ENCODE measurements around the gene PLOD2. TPM values are rescaled to one million over a fixed set of nuclear protein-coding genes. Genes with fewer than 3 reads are reported as not detected.

Gene PLOD2
- total RNA-seq, 1 donor from 2014 or later, result 117 TPM

- peaks cover 51% of the 10 kb centered on the region for H3K4me1 Mint-ChIP-seq (ENCODE audit: low read depth, unreplicated experiment)
- peak; percentile 99 for FAIRE-seq
- H3K9ac ChIP-seq (ENCODE audit: low read length), result no peak overlapping the region
These were observed 29.2 kb downstream of the PLOD2 start for GRCh38 chr3:146131616-146132410.

GRCh38 chr3:146130881-146131371 lies 30.1 kb downstream of the PLOD2 start:
- Histone ChIP-seq H3K4me1 (ENCODE audit: insufficient read depth, low read length) (peaks cover 20% of the 10 kb centered on the region), H2AFZ (ENCODE audit: low read depth, low read length) (no peak overlapping the region), H3K9me3 (ENCODE audit: insufficient read depth, low read depth, low read length) (no peaks in the 10 kb centered on the region), H3K4me3 (ENCODE audit: insufficient read depth, low read depth, low read length) (no peak overlapping the region), H3K36me3 (ENCODE audit: insufficient read depth, low read length) (no peaks in the 10 kb centered on the region), H3K9ac (ENCODE audit: low read length) (no peak overlapping the region), H3K27ac (ENCODE audit: low read depth, low read length) (peak overlapping the region; percentile 61), H3K4me2 (ENCODE audit: low read length) (peak overlapping the region; percentile 52), H3K79me2 (ENCODE audit: insufficient read depth, low read length) (peaks cover 81% of the 10 kb centered on the region), H3K27me3 (ENCODE audit: insufficient read depth, low read length) (no peaks in the 10 kb centered on the region), H4K20me1 (ENCODE audit: insufficient read depth, low read length) (peaks cover 34% of the 10 kb centered on the region)
- H3K4me3 Mint-ChIP-seq (ENCODE audit: unreplicated experiment), result peak overlapping the region; percentile 6
- H3K9me3 Mint-ChIP-seq (ENCODE audit: unreplicated experiment), result peaks cover 4% of the 10 kb centered on the region
- TF ChIP-seq CTCF (IDR thresholded peaks at IDR 0.05; ENCODE audit: insufficient read depth, low read depth, low read length), result no peak
- TF ChIP-seq EZH2 (IDR thresholded peaks at IDR 0.05; ENCODE audit: insufficient read depth, low read length), result no peak
- FAIRE-seq (peak; percentile 20), DNase-seq (ENCODE audit: low read depth) (peak; percentile 89)
- peaks cover 7% of the 10 kb centered on the region for H3K36me3 Mint-ChIP-seq (ENCODE audit: low read depth, unreplicated experiment)
- peak overlapping the region; percentile 67 for H3K27ac Mint-ChIP-seq (ENCODE audit: unreplicated experiment)
- H3K27me3 Mint-ChIP-seq (ENCODE audit: low read depth, unreplicated experiment), result no peaks in the 10 kb centered on the region
- H3K4me1 Mint-ChIP-seq (ENCODE audit: low read depth, unreplicated experiment), result peaks cover 54% of the 10 kb centered on the region

More at GRCh38 chr3:146131616-146132410, 29.2 kb downstream of the PLOD2 start:
- Mint-ChIP-seq H3K4me3 (ENCODE audit: unreplicated experiment) (no peak overlapping the region), H3K36me3 (ENCODE audit: low read depth, unreplicated experiment) (peaks cover 4% of the 10 kb centered on the region), H3K27ac (ENCODE audit: unreplicated experiment) (peak overlapping the region; percentile 67), H3K9me3 (ENCODE audit: unreplicated experiment) (peaks cover 1% of the 10 kb centered on the region), H3K27me3 (ENCODE audit: low read depth, unreplicated experiment) (no peaks in the 10 kb centered on the region)
- peaks cover 84% of the 10 kb centered on the region for H3K79me2 ChIP-seq (ENCODE audit: insufficient read depth, low read length)
- H3K27ac ChIP-seq (ENCODE audit: low read depth, low read length), result peak overlapping the region; percentile 61
- peak overlapping the region; percentile 52 for H3K4me2 ChIP-seq (ENCODE audit: low read length)
- peak; percentile 97 for DNase-seq (ENCODE audit: low read depth)
- H3K27me3 ChIP-seq (ENCODE audit: insufficient read depth, low read length), result no peaks in the 10 kb centered on the region
- peaks cover 20% of the 10 kb centered on the region for H3K4me1 ChIP-seq (ENCODE audit: insufficient read depth, low read length)
- no peaks in the 10 kb centered on the region for H3K9me3 ChIP-seq (ENCODE audit: insufficient read depth, low read depth, low read length)
- TF ChIP-seq EZH2 (IDR thresholded peaks at IDR 0.05; ENCODE audit: insufficient read depth, low read length) (no peak), CTCF (IDR thresholded peaks at IDR 0.05; ENCODE audit: insufficient read depth, low read depth, low read length) (no peak)
- H2AFZ ChIP-seq (ENCODE audit: low read depth, low read length), result no peak overlapping the region
- H4K20me1 ChIP-seq (ENCODE audit: insufficient read depth, low read length), result peaks cover 34% of the 10 kb centered on the region
- H3K4me3 ChIP-seq (ENCODE audit: insufficient read depth, low read depth, low read length), result no peak overlapping the region
- H3K36me3 ChIP-seq (ENCODE audit: insufficient read depth, low read length), result no peaks in the 10 kb centered on the region

GRCh38 chr3:146129750-146130149 lies 31.2 kb downstream of the PLOD2 start:
- no peaks in the 10 kb centered on the region for H3K36me3 ChIP-seq (ENCODE audit: insufficient read depth, low read length)
- H4K20me1 ChIP-seq (ENCODE audit: insufficient read depth, low read length), result peaks cover 31% of the 10 kb centered on the region
- no peak overlapping the region for H3K9ac ChIP-seq (ENCODE audit: low read length)
- DNase-seq (ENCODE audit: low read depth) (no peak), FAIRE-seq (peak; percentile 37)
- H3K27ac Mint-ChIP-seq (ENCODE audit: unreplicated experiment), result peak overlapping the region; percentile 51
- no peak overlapping the region for H2AFZ ChIP-seq (ENCODE audit: low read depth, low read length)
- no peaks in the 10 kb centered on the region for H3K27me3 ChIP-seq (ENCODE audit: insufficient read depth, low read length)
- peaks cover 27% of the 10 kb centered on the region for H3K4me1 ChIP-seq (ENCODE audit: insufficient read depth, low read length)
- no peak overlapping the region for H3K4me2 ChIP-seq (ENCODE audit: low read length)
- peaks cover 79% of the 10 kb centered on the region for H3K79me2 ChIP-seq (ENCODE audit: insufficient read depth, low read length)
- no peaks in the 10 kb centered on the region for H3K27me3 Mint-ChIP-seq (ENCODE audit: low read depth, unreplicated experiment)
- H3K4me3 ChIP-seq (ENCODE audit: insufficient read depth, low read depth, low read length), result no peak overlapping the region
- peaks cover 7% of the 10 kb centered on the region for H3K36me3 Mint-ChIP-seq (ENCODE audit: low read depth, unreplicated experiment)
- TF ChIP-seq CTCF (IDR thresholded peaks at IDR 0.05; ENCODE audit: insufficient read depth, low read depth, low read length) (no peak), EZH2 (IDR thresholded peaks at IDR 0.05; ENCODE audit: insufficient read depth, low read length) (no peak)
- no peaks in the 10 kb centered on the region for H3K9me3 ChIP-seq (ENCODE audit: insufficient read depth, low read depth, low read length)
- peaks cover 51% of the 10 kb centered on the region for H3K4me1 Mint-ChIP-seq (ENCODE audit: low read depth, unreplicated experiment)
- H3K27ac ChIP-seq (ENCODE audit: low read depth, low read length), result no peak overlapping the region
- H3K4me3 Mint-ChIP-seq (ENCODE audit: unreplicated experiment), result no peak overlapping the region
- H3K9me3 Mint-ChIP-seq (ENCODE audit: unreplicated experiment), result peaks cover 4% of the 10 kb centered on the region

Data from astrocyte (in vitro differentiated cells and primary cell).